Common myeloid progenitor, CD34-positive (primary cell): ENCODE results near the gene DLG5.

Experiments
- CTCF ChIA-PET: fragments of 350-600 bp; sonication (Branson Sonifier 250); formaldehyde crosslinking; loops from one replicate; lab custom pipeline; 2021; ENCODE audit warnings: antibody characterized with exemption; lab: Charles Lee
- POLR2A ChIA-PET: fragments of 350-600 bp; sonication (Branson Sonifier 250); formaldehyde crosslinking; loops from one replicate; lab custom pipeline; 2021; ENCODE audit warnings: antibody characterized with exemption; lab: Charles Lee
- DNase-seq, 3 donors: peaks; one replicate each; pipeline versions ENCODE4 v3.0.0 to v3.0.0-alpha.2; 2013
- H3K27ac ChIP-seq, 2 experiments: 1 replicate in 1 of 2; 2 replicates in 1 of 2; pipeline ENCODE4 v1.7.0; 2013; ENCODE audit warnings: inconsistent platforms in 2 of 2, low read length in 2 of 2, mild to moderate bottlenecking in 2 of 2, low read depth in 1 of 2, moderate library complexity in 1 of 2; ENCODE audit not compliant: severe bottlenecking in 2 of 2, insufficient read depth in 1 of 2, poor library complexity in 1 of 2
- H3K27me3 ChIP-seq, 5 experiments: replicated peaks in 2 of 5; 1 replicate in 3 of 5; 2 replicates in 2 of 5; pipeline versions ENCODE4 v1.6.1 to v1.7.0; 2013; ENCODE audit warnings: low read length in 4 of 5, mild to moderate bottlenecking in 2 of 5, moderate library complexity in 2 of 5, inconsistent platforms in 1 of 5; ENCODE audit not compliant: insufficient read depth in 5 of 5, control insufficient read depth in 4 of 5
- H3K36me3 ChIP-seq, 4 experiments: 1 replicate in 2 of 4; 2 replicates in 2 of 4; pipeline versions ENCODE4 v1.6.1 to v1.7.0; 2013; ENCODE audit warnings: low read length in 3 of 4, control low read depth in 1 of 4, mild to moderate bottlenecking in 1 of 4; ENCODE audit not compliant: control insufficient read depth in 4 of 4, insufficient read depth in 4 of 4
- H3K4me1 ChIP-seq, 4 experiments: 1 replicate in 3 of 4; 2 replicates in 1 of 4; pipeline versions ENCODE4 v1.6.1 to v1.7.1; 2013; ENCODE audit warnings: low read length in 3 of 4, mild to moderate bottlenecking in 3 of 4, control low read depth in 1 of 4, inconsistent platforms in 1 of 4, moderate library complexity in 1 of 4; ENCODE audit not compliant: control insufficient read depth in 4 of 4, insufficient read depth in 4 of 4; ENCODE audit errors: control extremely low read depth in 1 of 4
- H3K4me3 ChIP-seq, 7 experiments: 1 replicate in 4 of 7; 2 replicates in 3 of 7; pipeline versions ENCODE4 v1.5.1 to v1.7.0; 2013; ENCODE audit warnings: mild to moderate bottlenecking in 7 of 7, low read length in 6 of 7, moderate library complexity in 6 of 7, inconsistent platforms in 2 of 7, low read depth in 2 of 7, control low read depth in 1 of 7; ENCODE audit not compliant: insufficient read depth in 4 of 7, control insufficient read depth in 1 of 7; ENCODE audit errors: extremely low read depth in 1 of 7
- H3K9me3 ChIP-seq, 5 experiments: 1 replicate in 4 of 5; 2 replicates in 1 of 5; pipeline versions ENCODE4 v1.6.1 to v1.7.1; 2013; ENCODE audit warnings: low read length in 4 of 5, mild to moderate bottlenecking in 2 of 5, inconsistent platforms in 1 of 5, low read depth in 1 of 5, moderate library complexity in 1 of 5; ENCODE audit not compliant: control insufficient read depth in 4 of 5, insufficient read depth in 2 of 5; ENCODE audit errors: control extremely low read depth in 1 of 5
- WGBS: methylation state at CpG from one replicate; pipeline ENCODE4 v1.1.5; 2013; ENCODE audit not compliant: insufficient coverage; 5-methylcytosine and 5-hydroxymethylcytosine counted together

DLG5 gene

DNA sequence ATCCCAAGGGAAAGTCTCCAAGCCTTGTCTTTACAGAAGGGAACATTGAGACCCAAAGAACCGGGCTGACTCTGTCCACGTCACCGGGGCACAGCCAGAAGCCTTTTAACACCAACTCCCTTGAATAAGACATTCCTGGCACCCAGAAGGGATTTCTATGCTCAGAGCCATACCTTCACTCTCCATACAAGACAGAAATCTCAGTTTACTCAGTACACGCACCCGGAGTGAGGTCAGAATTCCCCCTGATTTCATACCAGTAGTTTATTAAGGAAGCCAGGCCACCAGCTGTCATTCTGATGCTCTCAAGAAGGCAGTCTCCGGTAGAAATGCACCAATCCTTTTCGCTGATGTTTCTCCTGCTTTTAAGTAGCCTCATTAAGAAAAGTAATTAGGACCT lies 154.7 kb downstream of the DLG5 start:
- Histone ChIP-seq H3K9me3 (peaks cover 4 to 12% (median 6%) of the 10 kb centered on the region in 5 experiments), H3K4me3 (no peak overlapping the region), H3K36me3 (no peaks in the 10 kb centered on the region), H3K27ac (no peak overlapping the region), H3K27me3 (peaks cover 0 to 5% (median 0%) of the 10 kb centered on the region in 5 experiments), H3K4me1 (no peaks in the 10 kb centered on the region)
- DNase-seq = no peak
- ChIA-PET POLR2A (no interaction called here), CTCF (interaction anchor here (0.6 kb wide), 1 partner anchor 65 kb away, joined by 3 read pairs; no protein-coding TSS in a partner anchor)
- 100% methylated on average over 4 of the region's 7 CpGs for WGBS

DNA sequence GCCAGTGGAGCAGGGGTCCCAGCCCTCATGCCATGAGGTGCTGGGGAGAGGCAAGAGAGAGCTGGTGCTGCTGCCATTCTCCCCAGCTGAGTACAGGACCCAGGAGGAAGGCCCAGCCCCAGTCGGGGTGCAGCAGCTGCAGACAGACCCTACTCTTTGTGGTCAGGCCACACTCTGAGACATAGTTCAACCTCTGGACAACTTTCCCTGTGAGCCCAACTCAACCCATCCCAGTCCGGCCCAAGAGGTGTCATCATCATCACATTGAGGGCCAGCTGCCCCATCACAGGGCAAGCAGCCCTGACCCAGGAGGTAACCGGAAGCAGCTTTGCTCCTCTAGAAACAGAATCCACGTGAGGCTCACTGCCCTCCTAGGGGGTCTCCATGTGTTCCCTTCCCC lies 155.1 kb downstream of the DLG5 start:
- 72% methylated on average over 4 of the region's 4 CpGs for WGBS
- no peaks in the 10 kb centered on the region for H3K4me1 ChIP-seq
- ChIA-PET CTCF (no interaction called here), POLR2A (no interaction called here)
- H3K27ac ChIP-seq = no peak overlapping the region
- H3K36me3 ChIP-seq = no peaks in the 10 kb centered on the region
- H3K4me3 ChIP-seq = no peak overlapping the region
- H3K27me3 ChIP-seq = peaks cover 0 to 6% (median 0%) of the 10 kb centered on the region in 5 experiments
- no peak for DNase-seq
- peaks cover 2 to 10% (median 3%) of the 10 kb centered on the region in 5 experiments for H3K9me3 ChIP-seq

GRCh38 chr10:77770868-77771175 lies 155.7 kb downstream of the DLG5 start:
- Histone ChIP-seq H3K36me3 (no peaks in the 10 kb centered on the region), H3K4me1 (no peaks in the 10 kb centered on the region), H3K9me3 (peaks cover 0 to 6% (median 0%) of the 10 kb centered on the region in 5 experiments), H3K27me3 (peaks cover 0 to 6% (median 0%) of the 10 kb centered on the region in 5 experiments), H3K27ac (no peak overlapping the region), H3K4me3 (no peak overlapping the region)
- ChIA-PET CTCF (interaction anchor here (1.5 kb wide), 1 partner anchor 10 kb away, joined by 3 read pairs; no protein-coding TSS in a partner anchor), POLR2A (no interaction called here)
- 88% methylated on average over 5 of the region's 7 CpGs for WGBS
- no peak for DNase-seq

DNA sequence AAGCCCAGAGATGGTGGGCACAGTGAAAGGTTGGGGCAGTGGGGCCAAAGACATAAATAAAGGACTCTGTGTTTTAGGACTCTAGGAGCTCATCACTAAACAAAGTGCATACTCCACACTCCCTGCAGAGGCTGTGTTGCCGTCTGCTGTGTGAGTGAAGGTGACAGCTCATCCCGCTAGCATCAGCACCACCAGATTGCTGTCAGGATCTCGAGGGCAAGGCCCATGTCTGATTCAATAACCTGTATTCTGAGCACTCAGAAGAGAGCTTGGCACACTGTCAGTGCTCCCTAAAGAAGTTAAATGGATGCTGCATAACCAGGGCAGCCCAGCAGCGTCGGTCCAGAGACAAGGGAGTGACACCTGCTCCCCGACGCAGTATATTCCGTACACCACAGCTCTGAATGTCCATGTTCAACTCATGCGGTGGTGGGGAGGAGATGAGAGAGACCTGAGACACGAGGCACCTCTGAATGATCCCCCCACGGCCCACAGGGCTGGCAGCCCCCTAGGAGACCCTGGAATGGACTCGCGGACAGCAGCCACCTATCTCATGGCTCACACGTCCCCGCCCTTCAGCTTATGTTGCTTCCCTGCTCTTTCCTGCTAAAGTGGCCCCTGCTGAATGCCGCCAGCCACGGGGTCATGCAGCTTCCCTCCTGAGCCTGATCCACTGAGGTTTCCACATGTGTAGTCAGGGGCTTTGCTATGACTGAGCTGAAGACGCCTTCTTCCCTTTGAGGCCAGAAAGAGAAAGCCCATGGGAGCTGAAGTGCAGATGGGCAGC lies 156.3 kb downstream of the DLG5 start:
- H3K27ac ChIP-seq = no peak overlapping the region
- ChIA-PET CTCF (interaction anchor here (1.5 kb wide), 1 partner anchor 9 kb away, joined by 3 read pairs; no protein-coding TSS in a partner anchor), POLR2A (no interaction called here)
- H3K36me3 ChIP-seq = no peaks in the 10 kb centered on the region
- H3K9me3 ChIP-seq = peaks cover 0 to 1% (median 0%) of the 10 kb centered on the region in 5 experiments
- no peaks in the 10 kb centered on the region for H3K4me1 ChIP-seq
- 90% methylated on average over 17 of the region's 18 CpGs for whole genome bisulfite sequencing
- peaks cover 0 to 6% (median 0%) of the 10 kb centered on the region in 5 experiments for H3K27me3 ChIP-seq
- no peak for DNase-seq
- no peak overlapping the region for H3K4me3 ChIP-seq

- CTCF ChIA-PET = interaction anchor here (0.8 to 1.2 kb wide), 2 partner anchors 20 to 119 kb away, joined by 3 read pairs; no protein-coding TSS in a partner anchor
- POLR2A ChIA-PET = no interaction called here
- Histone ChIP-seq H3K27ac (no peak overlapping the region), H3K4me1 (no peaks in the 10 kb centered on the region), H3K4me3 (no peak overlapping the region), H3K36me3 (no peaks in the 10 kb centered on the region), H3K9me3 (no peaks in the 10 kb centered on the region), H3K27me3 (peaks cover 0 to 6% (median 0%) of the 10 kb centered on the region in 5 experiments)
- WGBS = 100% methylated on average over 1 of the region's 1 CpG
- DNase-seq = no peak
These were observed 158.5 kb downstream of the DLG5 start for GRCh38 chr10:77768039-77768438.

DNA sequence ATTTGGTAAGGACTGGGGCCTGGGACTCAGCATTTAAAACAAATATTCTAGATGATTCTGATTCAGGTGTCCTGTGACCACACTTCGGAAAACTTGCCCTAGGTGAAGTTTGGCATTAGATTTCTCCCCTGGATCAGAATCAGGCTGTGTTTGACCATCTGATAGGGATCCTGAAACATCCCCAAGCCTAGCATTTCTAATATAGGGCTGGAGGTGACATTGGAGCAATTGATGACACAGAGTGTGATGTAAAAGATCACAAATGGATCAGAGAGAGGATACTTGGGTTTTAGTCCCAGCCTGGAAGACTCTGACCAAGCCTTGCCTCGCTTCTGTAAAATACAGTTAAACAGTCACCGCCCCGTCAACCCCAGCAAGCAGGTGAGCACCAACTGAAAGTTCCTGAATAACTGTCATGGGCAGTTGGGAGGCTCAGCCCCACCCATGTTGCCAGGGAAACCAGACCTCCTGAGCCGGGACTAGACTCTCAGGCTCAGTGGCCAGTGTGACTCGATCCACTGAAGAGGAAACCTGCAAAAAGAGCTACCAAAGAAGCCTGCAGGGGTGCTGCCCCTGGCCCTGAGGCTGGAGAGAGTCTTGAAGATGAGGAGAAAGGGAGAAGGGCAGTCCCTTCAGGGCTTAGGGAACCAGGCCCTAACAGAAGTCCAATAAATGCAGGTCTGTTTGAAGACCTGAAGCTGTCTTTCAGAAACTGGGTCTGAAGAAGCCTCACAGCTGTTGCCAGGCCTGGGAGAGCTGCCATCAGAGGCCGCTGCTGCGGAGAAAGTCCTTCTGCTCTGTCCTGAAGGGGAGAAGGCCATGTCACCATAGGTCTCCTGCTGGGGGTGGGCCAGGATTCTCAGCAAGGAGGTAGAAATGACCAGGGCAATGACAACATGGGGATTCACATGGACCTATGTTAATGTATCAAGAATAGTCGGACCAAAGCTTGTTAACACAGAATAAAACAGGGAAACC lies 162.8 kb downstream of the DLG5 start:
- Histone ChIP-seq H3K36me3 (no peaks in the 10 kb centered on the region), H3K4me3 (no peak overlapping the region), H3K4me1 (no peaks in the 10 kb centered on the region), H3K27ac (no peak overlapping the region), H3K27me3 (peaks cover 0 to 6% (median 0%) of the 10 kb centered on the region in 5 experiments), H3K9me3 (no peaks in the 10 kb centered on the region)
- ChIA-PET CTCF (no interaction called here), POLR2A (no interaction called here)
- DNase-seq = no peak
- 82% methylated on average over 9 of the region's 9 CpGs for WGBS
